Liver (tissue), 9 donors: ENCODE results near the gene SH3PXD2B. TPM values are rescaled to one million over a fixed set of nuclear protein-coding genes. Genes with fewer than 3 reads are reported as not detected.

Source experiments
- DNase-seq: peaks from one replicate; pipeline ENCODE4 v3.0.0-alpha.2; 2017; ENCODE audit warnings: low spot score
- H3K27ac ChIP-seq, 2 donors: one replicate each; pipeline ENCODE4 v1.7.0; 2013; ENCODE audit warnings: inconsistent platforms in 2 of 2, low read length in 2 of 2, control low read depth in 1 of 2, low read depth in 1 of 2, mild to moderate bottlenecking in 1 of 2
- H3K27me3 ChIP-seq, 4 donors: one replicate each; pipeline versions ENCODE4 v1.6.1 to v1.7.0; 2013; ENCODE audit warnings: low read length in 3 of 4, inconsistent platforms in 1 of 4, mild to moderate bottlenecking in 1 of 4, moderate library complexity in 1 of 4; ENCODE audit not compliant: control insufficient read depth in 4 of 4, insufficient read depth in 4 of 4
- H3K36me3 ChIP-seq, 4 donors: one replicate each; pipeline versions ENCODE4 v1.6.1 to v1.7.0; 2013; ENCODE audit warnings: low read length in 3 of 4, mild to moderate bottlenecking in 3 of 4, low read depth in 1 of 4, moderate library complexity in 1 of 4; ENCODE audit not compliant: control insufficient read depth in 4 of 4, insufficient read depth in 3 of 4
- H3K4me1 ChIP-seq, 4 donors: one replicate each; pipeline versions ENCODE4 v1.6.1 to v1.7.0; 2013; ENCODE audit warnings: low read length in 3 of 4, mild to moderate bottlenecking in 3 of 4, moderate library complexity in 1 of 4; ENCODE audit not compliant: control insufficient read depth in 4 of 4, insufficient read depth in 4 of 4
- H3K4me3 ChIP-seq, 3 donors: one replicate each; pipeline versions ENCODE4 v1.6.1 to v1.7.0; 2013; ENCODE audit warnings: low read length in 3 of 3, control low read depth in 1 of 3, low read depth in 1 of 3, mild to moderate bottlenecking in 1 of 3
- H3K9ac ChIP-seq, 2 donors: one replicate each; pipeline ENCODE4 v1.7.0; 2013; ENCODE audit warnings: low read length in 2 of 2, mild to moderate bottlenecking in 2 of 2, moderate library complexity in 2 of 2, control low read depth in 1 of 2, low read depth in 1 of 2
- H3K9me3 ChIP-seq, 4 donors: one replicate each; pipeline versions ENCODE4 v1.6.1 to v1.7.0; 2013; ENCODE audit warnings: low read length in 3 of 4; ENCODE audit not compliant: control insufficient read depth in 4 of 4
- CTCF ChIP-seq: fragments of 150-350 bp; IDR thresholded peaks from 2 replicates; pipeline ENCODE4 v1.5.1; 2017; ENCODE audit warnings: improper control_type of control experiment, low read depth, low read length; ENCODE audit not compliant: missing input control
- EGR1 ChIP-seq, 2 donors: IDR thresholded peaks; 2 replicates each; pipeline ENCODE4 v1.6.1; 2016 to 2018; ENCODE audit warnings: antibody characterized with exemption in 2 of 2, low read depth in 2 of 2
- FOXA1 ChIP-seq: IDR thresholded peaks from 2 replicates; pipeline ENCODE4 v1.6.1; 2016; ENCODE audit warnings: antibody characterized with exemption
- FOXA2 ChIP-seq: IDR thresholded peaks from 2 replicates; pipeline ENCODE4 v1.6.1; 2016; ENCODE audit warnings: antibody characterized with exemption
- GABPA ChIP-seq, 2 donors: IDR thresholded peaks in 1 of 2; conservative IDR thresholded peaks in 1 of 2; 2 replicates each; pipeline ENCODE4 v1.6.1; 2016; ENCODE audit warnings: antibody characterized with exemption in 2 of 2, mild to moderate bottlenecking in 1 of 2, moderate library complexity in 1 of 2
- HNF4A ChIP-seq, 2 donors: conservative IDR thresholded peaks; 2 replicates each; pipeline ENCODE4 v1.6.1; 2016; ENCODE audit warnings: antibody characterized with exemption in 2 of 2, mild to moderate bottlenecking in 2 of 2
- HNF4G ChIP-seq: IDR thresholded peaks from 2 replicates; pipeline ENCODE4 v1.6.1; 2016; ENCODE audit warnings: antibody characterized with exemption
- JUND ChIP-seq, 2 donors: IDR thresholded peaks; 2 replicates each; pipeline ENCODE4 v1.6.1; 2016; ENCODE audit warnings: antibody characterized with exemption in 2 of 2
- NR2F2 ChIP-seq: IDR thresholded peaks from 2 replicates; pipeline ENCODE4 v1.6.1; 2016; ENCODE audit warnings: antibody characterized with exemption
- RAD21 ChIP-seq, 2 donors: IDR thresholded peaks; 2 replicates each; pipeline ENCODE4 v1.6.1; 2016; ENCODE audit warnings: antibody characterized with exemption in 2 of 2, mild to moderate bottlenecking in 2 of 2
- REST ChIP-seq: IDR thresholded peaks from 2 replicates; pipeline ENCODE4 v1.6.1; 2016; ENCODE audit warnings: antibody characterized with exemption, mild to moderate bottlenecking
- RXRA ChIP-seq, 2 donors: IDR thresholded peaks; 2 replicates each; pipeline ENCODE4 v1.6.1; 2017 to 2018; ENCODE audit warnings: antibody characterized with exemption in 2 of 2, mild to moderate bottlenecking in 1 of 2
- SP1 ChIP-seq: IDR thresholded peaks from 2 replicates; pipeline ENCODE4 v1.6.1; 2018; ENCODE audit warnings: antibody characterized with exemption, mild to moderate bottlenecking
- TAF1 ChIP-seq: conservative IDR thresholded peaks from 2 replicates; pipeline ENCODE4 v1.6.1; 2016; ENCODE audit warnings: antibody characterized with exemption, mild to moderate bottlenecking
- YY1 ChIP-seq: IDR thresholded peaks from 2 replicates; pipeline ENCODE4 v1.6.1; 2016; ENCODE audit warnings: antibody characterized with exemption, mild to moderate bottlenecking
- WGBS: extraction: QIAGEN DNeasy Blood & Tissue Kit; methylation state at CpG from one replicate; pipeline ENCODE4 v1.1.7; 2013; 5-methylcytosine and 5-hydroxymethylcytosine counted together
- polyA plus RNA-seq, 2 donors: library from polyadenylated mRNA; stranded (reverse) in 1 of 2; unstranded in 1 of 2; fragments of 200-250 nt in 1 of 2; fragments of >200 nt in 1 of 2; fragmentation: Nextera tagmentation in 1 of 2; extraction: Ambion mirVana in 1 of 2; gene quantifications; one replicate each; pipeline versions ENCODE4 v1.2.1 to v1.2.3, GENCODE V29; 2013 to 2015
- total RNA-seq, 2 donors: library from RNA; depleted of rRNA; stranded (reverse); fragments of >200 nt; gene quantifications; one replicate each; pipeline ENCODE4 v1.2.3, GENCODE V29; 2014
- TF ChIP-seq, protein P1 (sequence below): IDR thresholded peaks from 2 replicates; pipeline ENCODE4 v1.6.1; 2016; ENCODE audit warnings: antibody characterized with exemption
- TF ChIP-seq, protein P2 (sequence below): IDR thresholded peaks from 2 replicates; pipeline ENCODE4 v1.6.1; 2016; ENCODE audit warnings: antibody characterized with exemption
- TF ChIP-seq, protein P3 (sequence below): IDR thresholded peaks from 2 replicates; pipeline ENCODE4 v1.6.1; 2016; ENCODE audit warnings: antibody characterized with exemption
- donor health status: healthy.
- donor health status: healthy.
- donor health status: healthy.
- donor health status: healthy.
- donor health status: healthy.

Gene SH3PXD2B
- total and polyA plus RNA-seq, 4 donors = 1.1 to 3.3 (median 2.2) TPM

GRCh38 chr5:172490514-172491461, 36.5 kb upstream of the SH3PXD2B start:
- Histone ChIP-seq H3K9me3 (no peaks in the 10 kb centered on the region), H3K4me3 (no peak overlapping the region), H3K36me3 (no peaks in the 10 kb centered on the region), H3K4me1 (no peaks in the 10 kb centered on the region), H3K27ac (no peak overlapping the region), H3K9ac (no peak overlapping the region), H3K27me3 (no peaks in the 10 kb centered on the region)
- 89% methylated on average over 12 of the region's 12 CpGs for WGBS
- no peak for TF ChIP-seq SP1
- TF ChIP-seq, protein P1, sequence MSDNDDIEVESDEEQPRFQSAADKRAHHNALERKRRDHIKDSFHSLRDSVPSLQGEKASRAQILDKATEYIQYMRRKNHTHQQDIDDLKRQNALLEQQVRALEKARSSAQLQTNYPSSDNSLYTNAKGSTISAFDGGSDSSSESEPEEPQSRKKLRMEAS = no peak
- no peak for DNase-seq

- Histone ChIP-seq H3K4me3 (no peak overlapping the region), H3K4me1 (no peaks in the 10 kb centered on the region), H3K36me3 (no peaks in the 10 kb centered on the region), H3K9ac (no peak overlapping the region), H3K9me3 (peaks cover 0 to 2% (median 0%) of the 10 kb centered on the region in 4 donors), H3K27me3 (no peaks in the 10 kb centered on the region), H3K27ac (no peak overlapping the region)
- TF ChIP-seq CTCF (no peak), REST (no peak), HNF4G (no peak), NR2F2 (no peak), YY1 (no peak), FOXA1 (no peak), HNF4A (conservative IDR thresholded peaks at IDR 0.05) (no peak), EGR1 (IDR thresholded peaks at IDR 0.05; ENCODE audit: low read depth in 2 of 2) (no peak), RXRA (IDR thresholded peaks at IDR 0.05) (no peak), FOXA2 (no peak), JUND (IDR thresholded peaks at IDR 0.05) (no peak), GABPA (IDR thresholded peaks at IDR 0.05 in 1 of 2, conservative IDR thresholded peaks at IDR 0.05 in 1 of 2) (no peak), TAF1 (no peak), SP1 (no peak), RAD21 (IDR thresholded peaks at IDR 0.05) (no peak)
- TF ChIP-seq, protein P1 = no peak
- TF ChIP-seq, protein P2, sequence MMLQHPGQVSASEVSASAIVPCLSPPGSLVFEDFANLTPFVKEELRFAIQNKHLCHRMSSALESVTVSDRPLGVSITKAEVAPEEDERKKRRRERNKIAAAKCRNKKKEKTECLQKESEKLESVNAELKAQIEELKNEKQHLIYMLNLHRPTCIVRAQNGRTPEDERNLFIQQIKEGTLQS = no peak
- TF ChIP-seq, protein P3, sequence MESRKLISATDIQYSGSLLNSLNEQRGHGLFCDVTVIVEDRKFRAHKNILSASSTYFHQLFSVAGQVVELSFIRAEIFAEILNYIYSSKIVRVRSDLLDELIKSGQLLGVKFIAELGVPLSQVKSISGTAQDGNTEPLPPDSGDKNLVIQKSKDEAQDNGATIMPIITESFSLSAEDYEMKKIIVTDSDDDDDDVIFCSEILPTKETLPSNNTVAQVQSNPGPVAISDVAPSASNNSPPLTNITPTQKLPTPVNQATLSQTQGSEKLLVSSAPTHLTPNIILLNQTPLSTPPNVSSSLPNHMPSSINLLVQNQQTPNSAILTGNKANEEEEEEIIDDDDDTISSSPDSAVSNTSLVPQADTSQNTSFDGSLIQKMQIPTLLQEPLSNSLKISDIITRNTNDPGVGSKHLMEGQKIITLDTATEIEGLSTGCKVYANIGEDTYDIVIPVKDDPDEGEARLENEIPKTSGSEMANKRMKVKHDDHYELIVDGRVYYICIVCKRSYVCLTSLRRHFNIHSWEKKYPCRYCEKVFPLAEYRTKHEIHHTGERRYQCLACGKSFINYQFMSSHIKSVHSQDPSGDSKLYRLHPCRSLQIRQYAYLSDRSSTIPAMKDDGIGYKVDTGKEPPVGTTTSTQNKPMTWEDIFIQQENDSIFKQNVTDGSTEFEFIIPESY = no peak
- 85% methylated on average over 14 of the region's 14 CpGs for WGBS
- DNase-seq = no peak
These were observed 33.9 kb upstream of the SH3PXD2B start for GRCh38 chr5:172488221-172488620.
